H7 (cell line): Measurements from ENCODE around the gene NCKAP1. TPM values are rescaled to one million over a fixed set of nuclear protein-coding genes. Genes with fewer than 3 reads are reported as not detected.

Experiments used
- DNase-seq: peaks from one replicate; pipeline ENCODE4 v3.0.0; 2012
- H3K27me3 ChIP-seq: 2 replicates; pipeline ENCODE4 v1.6.0; 2011; ENCODE audit warnings: mild to moderate bottlenecking, low read length; ENCODE audit not compliant: control insufficient read depth, insufficient read depth
- H3K36me3 ChIP-seq: replicated peaks from 2 replicates; pipeline ENCODE4 v1.5.1; 2011; ENCODE audit warnings: low read length; ENCODE audit not compliant: control insufficient read depth, insufficient read depth
- H3K4me3 ChIP-seq: 2 replicates; pipeline ENCODE4 v1.5.1; 2011; ENCODE audit warnings: low read depth, mild to moderate bottlenecking, control low read depth, low read length, moderate library complexity; ENCODE audit not compliant: insufficient read depth
- total RNA-seq: library from RNA; depleted of rRNA; stranded (reverse); fragments of >200 nt; shearing (Covaris generic); gene quantifications from 2 replicates; pipeline ENCODE4 v1.2.3, GENCODE V29; 2014; rRNA removed

The NCKAP1 gene, protein sequence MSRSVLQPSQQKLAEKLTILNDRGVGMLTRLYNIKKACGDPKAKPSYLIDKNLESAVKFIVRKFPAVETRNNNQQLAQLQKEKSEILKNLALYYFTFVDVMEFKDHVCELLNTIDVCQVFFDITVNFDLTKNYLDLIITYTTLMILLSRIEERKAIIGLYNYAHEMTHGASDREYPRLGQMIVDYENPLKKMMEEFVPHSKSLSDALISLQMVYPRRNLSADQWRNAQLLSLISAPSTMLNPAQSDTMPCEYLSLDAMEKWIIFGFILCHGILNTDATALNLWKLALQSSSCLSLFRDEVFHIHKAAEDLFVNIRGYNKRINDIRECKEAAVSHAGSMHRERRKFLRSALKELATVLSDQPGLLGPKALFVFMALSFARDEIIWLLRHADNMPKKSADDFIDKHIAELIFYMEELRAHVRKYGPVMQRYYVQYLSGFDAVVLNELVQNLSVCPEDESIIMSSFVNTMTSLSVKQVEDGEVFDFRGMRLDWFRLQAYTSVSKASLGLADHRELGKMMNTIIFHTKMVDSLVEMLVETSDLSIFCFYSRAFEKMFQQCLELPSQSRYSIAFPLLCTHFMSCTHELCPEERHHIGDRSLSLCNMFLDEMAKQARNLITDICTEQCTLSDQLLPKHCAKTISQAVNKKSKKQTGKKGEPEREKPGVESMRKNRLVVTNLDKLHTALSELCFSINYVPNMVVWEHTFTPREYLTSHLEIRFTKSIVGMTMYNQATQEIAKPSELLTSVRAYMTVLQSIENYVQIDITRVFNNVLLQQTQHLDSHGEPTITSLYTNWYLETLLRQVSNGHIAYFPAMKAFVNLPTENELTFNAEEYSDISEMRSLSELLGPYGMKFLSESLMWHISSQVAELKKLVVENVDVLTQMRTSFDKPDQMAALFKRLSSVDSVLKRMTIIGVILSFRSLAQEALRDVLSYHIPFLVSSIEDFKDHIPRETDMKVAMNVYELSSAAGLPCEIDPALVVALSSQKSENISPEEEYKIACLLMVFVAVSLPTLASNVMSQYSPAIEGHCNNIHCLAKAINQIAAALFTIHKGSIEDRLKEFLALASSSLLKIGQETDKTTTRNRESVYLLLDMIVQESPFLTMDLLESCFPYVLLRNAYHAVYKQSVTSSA
- 135 and 178 TPM in 2 replicates for total RNA-seq

DNA sequence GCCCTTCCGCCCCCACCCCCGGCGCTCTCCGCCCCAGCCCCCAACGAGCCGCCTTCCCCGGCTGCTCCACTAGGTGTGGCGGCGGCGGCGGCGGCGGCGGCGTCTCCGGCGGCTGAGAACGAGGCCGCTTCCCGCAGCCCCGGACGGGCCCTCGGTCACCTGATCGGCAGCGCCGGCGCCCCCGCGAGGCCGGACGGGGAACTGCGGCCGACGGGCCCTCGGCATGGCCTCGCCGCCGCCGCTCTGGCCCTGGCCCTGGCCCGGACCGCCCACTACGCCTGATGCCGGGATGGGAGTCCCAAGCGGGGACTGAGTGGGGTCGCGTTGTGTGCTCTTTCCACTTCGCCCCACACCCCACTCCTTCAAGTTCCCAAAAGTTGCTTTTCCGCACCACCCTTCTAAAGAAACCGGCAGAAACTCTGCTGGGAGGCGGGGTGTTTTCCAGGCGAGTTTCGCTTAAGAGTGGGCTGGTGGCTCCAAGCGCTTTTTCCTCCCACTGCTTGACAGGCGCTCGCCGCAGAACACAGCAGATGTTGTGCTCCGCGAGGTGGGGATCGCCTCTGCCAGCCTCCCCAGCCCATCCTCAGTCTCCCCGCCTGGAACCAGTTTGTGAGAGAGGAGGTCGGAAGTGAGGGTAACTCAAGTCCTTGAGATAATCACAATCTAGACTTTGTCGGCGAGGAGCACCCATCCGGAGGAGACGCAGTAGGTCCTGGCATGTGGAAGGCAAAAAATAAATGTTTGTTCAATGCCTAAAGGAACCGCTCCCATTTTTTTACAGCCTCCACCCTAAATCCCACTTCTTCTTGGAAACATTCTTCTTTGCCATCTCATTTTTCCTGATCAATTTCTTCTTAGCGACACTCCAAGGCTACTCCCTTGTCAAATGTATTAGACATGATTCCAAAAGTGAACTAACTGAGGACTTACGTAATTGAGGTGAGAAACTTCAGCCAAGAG is at the start of gene NCKAP1:
TSS of gene NCKAP1 (minus strand) at position 117 of the 960 bp plus-strand sequence. CDS start 358 bp downstream, outside the sequence.
- peaks cover 1% of the 10 kb centered on the region; the same call in 1 of the 2 replicates for H3K27me3 ChIP-seq
- DNase-seq = peak; percentile 94
- no peaks in the 10 kb centered on the region for H3K36me3 ChIP-seq
- H3K4me3 ChIP-seq = peak within 1 kb of the TSS; percentile 75

DNA sequence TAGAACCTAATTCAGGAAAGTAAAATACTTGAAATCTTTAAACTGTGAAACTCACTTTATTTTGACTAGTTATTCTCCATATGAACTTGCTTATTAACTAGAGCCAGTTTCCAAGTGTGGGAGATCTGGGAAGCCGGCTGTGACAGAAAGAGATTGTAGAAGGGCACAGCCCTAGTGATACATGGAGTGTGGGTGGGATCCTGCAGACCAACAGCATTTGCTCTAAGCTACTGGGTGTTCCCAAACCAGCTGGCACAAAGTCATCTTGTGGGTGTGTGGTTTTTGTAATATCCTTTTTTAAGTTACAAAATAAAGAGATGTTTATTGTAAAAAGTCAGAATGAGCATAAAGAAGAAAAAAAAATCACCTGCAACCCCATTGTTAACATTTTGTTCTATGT is 43.7 kb upstream of the NCKAP1 start:
- Histone ChIP-seq H3K4me3 (no peak overlapping the region), H3K27me3 (no peaks in the 10 kb centered on the region), H3K36me3 (no peaks in the 10 kb centered on the region)
- no peak for DNase-seq

- no peaks in the 10 kb centered on the region for H3K27me3 ChIP-seq
- DNase-seq = no peak
- no peaks in the 10 kb centered on the region for H3K36me3 ChIP-seq
- H3K4me3 ChIP-seq = peak overlapping the region; percentile 51
Observed at GRCh38 chr2:183079139-183079775, 41.0 kb upstream of the NCKAP1 start.

GRCh38 chr2:183078464-183079138 is 40.3 kb upstream of the NCKAP1 start, which contains the start of gene DUSP19:
Gene DUSP19 (plus strand): TSS chr2:183078747. CDS start chr2:183078934, 187 bp downstream.
- peak; percentile 82 for DNase-seq
- H3K36me3 ChIP-seq = no peaks in the 10 kb centered on the region
- H3K4me3 ChIP-seq = peak within 1 kb of the TSS; percentile 51
- H3K27me3 ChIP-seq = no peaks in the 10 kb centered on the region

GRCh38 chr2:183078163-183078463 is 39.9 kb upstream of the NCKAP1 start:
- Histone ChIP-seq H3K27me3 (no peaks in the 10 kb centered on the region), H3K4me3 (peak overlapping the region; percentile 51), H3K36me3 (no peaks in the 10 kb centered on the region)
- peak; percentile 66 for DNase-seq

GRCh38 chr2:183072177-183072576 is 33.9 kb upstream of the NCKAP1 start:
- H3K27me3 ChIP-seq = no peaks in the 10 kb centered on the region
- no peaks in the 10 kb centered on the region for H3K36me3 ChIP-seq
- H3K4me3 ChIP-seq = no peak overlapping the region
- DNase-seq = no peak

GRCh38 chr2:183070942-183071844 is 32.9 kb upstream of the NCKAP1 start:
- Histone ChIP-seq H3K4me3 (no peak overlapping the region), H3K27me3 (no peaks in the 10 kb centered on the region), H3K36me3 (no peaks in the 10 kb centered on the region)
- peak; percentile 77 for DNase-seq

DNA sequence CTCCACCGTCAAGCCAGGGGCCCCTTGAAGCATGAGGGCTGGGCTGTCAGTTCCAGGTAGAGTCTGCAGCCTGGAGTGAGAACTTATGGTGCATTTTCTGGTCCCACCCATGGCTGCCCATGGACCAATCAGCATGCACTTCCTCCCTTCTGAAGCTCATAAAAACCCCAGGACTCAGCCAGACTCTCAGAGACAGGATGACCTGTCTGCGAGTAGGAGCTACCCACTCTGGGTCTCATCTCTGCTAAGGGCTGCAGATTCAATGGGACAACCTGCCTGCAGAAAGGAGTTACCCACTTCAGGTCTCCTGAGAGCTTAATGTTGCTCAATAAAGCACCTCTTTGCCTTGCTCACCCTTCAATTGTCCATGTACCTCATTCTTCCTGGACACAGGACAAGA is 30.9 kb upstream of the NCKAP1 start:
- H3K4me3 ChIP-seq = no peak overlapping the region
- H3K27me3 ChIP-seq = no peaks in the 10 kb centered on the region
- H3K36me3 ChIP-seq = no peaks in the 10 kb centered on the region
- no peak for DNase-seq

- no peaks in the 10 kb centered on the region for H3K27me3 ChIP-seq
- no peaks in the 10 kb centered on the region for H3K36me3 ChIP-seq
- DNase-seq = no peak
Observed at GRCh38 chr2:183068561-183068960, 30.3 kb upstream of the NCKAP1 start.

DNA sequence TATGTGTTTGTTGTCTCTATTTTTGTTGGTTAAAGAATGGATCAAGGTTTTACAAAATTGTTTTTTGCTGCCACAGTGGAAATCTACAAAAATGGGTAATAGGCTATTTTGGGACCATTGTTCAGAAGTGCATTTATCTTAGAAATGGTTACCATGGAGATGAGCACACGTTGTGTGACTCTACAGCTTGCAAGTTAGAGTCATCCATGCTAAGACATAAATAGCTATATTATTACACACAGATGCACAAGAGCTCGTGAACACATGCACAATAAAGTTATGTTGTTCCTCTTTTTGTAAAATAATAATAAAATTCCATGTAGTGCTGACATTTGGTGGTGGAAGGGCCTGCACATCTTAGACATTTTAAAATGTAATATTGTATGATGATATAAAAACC is 24.8 kb upstream of the NCKAP1 start:
- no peaks in the 10 kb centered on the region for H3K27me3 ChIP-seq
- no peaks in the 10 kb centered on the region for H3K36me3 ChIP-seq
- DNase-seq = no peak
- no peak overlapping the region for H3K4me3 ChIP-seq

More at GRCh38 chr2:183068561-183068960, 30.3 kb upstream of the NCKAP1 start:
- no peak overlapping the region for H3K4me3 ChIP-seq

- H3K4me3 ChIP-seq = no peak overlapping the region
- H3K36me3 ChIP-seq = no peaks in the 10 kb centered on the region
- DNase-seq = no peak
- no peaks in the 10 kb centered on the region for H3K27me3 ChIP-seq
Observed at GRCh38 chr2:183060571-183061231, 22.4 kb upstream of the NCKAP1 start.

GRCh38 chr2:183059561-183059960 is 21.3 kb upstream of the NCKAP1 start:
- Histone ChIP-seq H3K27me3 (no peaks in the 10 kb centered on the region), H3K4me3 (no peak overlapping the region), H3K36me3 (no peaks in the 10 kb centered on the region)
- DNase-seq = no peak
